Measurements from ENCODE around the gene GPR87. TPM values are rescaled to one million over a fixed set of nuclear protein-coding genes. Genes with fewer than 3 reads are reported as not detected.

Gene GPR87
- total and polyA plus RNA-seq, 2 experiments from 2014 or later: 0.22 TPM; not detected in 1

DNA sequence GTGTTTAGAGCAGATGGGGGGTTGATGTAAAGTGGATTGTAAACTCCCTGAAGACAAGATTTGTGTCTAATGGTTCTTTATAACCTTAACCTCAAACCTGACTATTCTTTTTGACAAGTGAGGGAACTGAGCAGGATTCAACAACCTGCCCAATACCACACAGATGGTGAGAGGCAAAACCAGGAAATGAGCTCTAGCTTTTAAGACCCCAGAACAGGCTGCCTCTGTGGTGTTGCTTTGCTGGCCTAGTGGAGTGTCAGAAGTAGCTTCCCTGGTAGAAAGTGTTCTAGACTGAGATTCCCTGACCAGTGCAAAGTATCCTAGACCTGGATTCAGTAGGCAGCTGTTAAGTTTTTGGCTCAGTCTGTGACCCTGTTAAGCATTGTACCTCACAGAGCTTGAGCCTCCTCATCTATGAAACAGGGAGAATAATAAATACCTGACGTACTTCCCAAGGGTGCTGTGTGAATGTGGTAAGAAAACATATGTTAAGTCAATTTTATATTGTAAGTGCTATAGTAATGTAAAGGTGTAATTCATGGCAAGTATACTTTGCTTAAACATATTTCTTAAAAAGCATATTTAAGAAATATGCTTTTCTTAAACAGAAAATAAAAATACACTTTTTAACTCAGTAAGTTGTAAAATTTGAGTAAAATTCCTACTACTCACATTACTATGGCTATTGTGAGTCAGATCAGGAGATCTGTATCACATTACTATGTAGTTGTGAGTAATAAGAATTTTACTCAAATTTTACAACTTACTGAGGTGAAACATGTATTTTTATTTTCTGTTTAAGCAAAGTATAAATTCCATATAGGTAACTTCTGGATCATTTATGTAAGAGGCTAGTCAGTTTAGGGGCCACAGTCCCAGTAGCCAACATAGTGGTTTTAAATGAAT, 8.8 kb downstream of the GPR87 start:
- DNase-seq: peak; percentile 72

DNA sequence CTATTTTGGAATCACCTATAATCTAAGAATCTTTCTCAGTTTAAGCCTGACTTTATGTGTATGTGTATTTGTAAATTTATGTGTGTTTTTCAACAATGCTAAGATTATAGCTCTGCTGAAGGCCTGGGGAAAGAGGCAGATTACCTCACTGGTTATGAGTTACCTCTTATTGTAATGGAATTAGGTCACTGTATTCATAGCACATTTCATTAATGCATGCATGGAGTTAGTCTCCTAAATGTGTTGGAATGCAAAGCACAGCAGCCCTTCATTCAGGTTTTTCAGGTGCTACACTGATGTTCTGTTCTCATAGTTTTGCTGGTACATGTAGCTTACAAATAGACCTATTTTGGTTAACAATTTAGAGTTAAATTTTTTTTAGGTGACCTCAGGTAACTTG, 9.5 kb downstream of the GPR87 start:
- no peak overlapping the region for H3K4me3 ChIP-seq
- no peak overlapping the region for H2AFZ ChIP-seq
- no peaks in the 10 kb centered on the region for H3K36me3 ChIP-seq (ENCODE audit: low read depth)
- no peak overlapping the region for H3K9ac ChIP-seq
- no peak overlapping the region for H3K4me2 ChIP-seq (ENCODE audit: unreplicated experiment)
- no peaks in the 10 kb centered on the region for H3K27me3 ChIP-seq (replicated peaks; ENCODE audit: insufficient read depth)
- no peaks in the 10 kb centered on the region for H4K20me1 ChIP-seq (ENCODE audit: insufficient read depth)
- peak; percentile 45 for DNase-seq
- H3F3A ChIP-seq (ENCODE audit: insufficient read depth): peaks cover 26% of the 10 kb centered on the region
- H3K27ac ChIP-seq: no peak overlapping the region
- H3K79me2 ChIP-seq (ENCODE audit: insufficient read depth): no peaks in the 10 kb centered on the region
- peaks cover 52% of the 10 kb centered on the region for H3K4me1 ChIP-seq (ENCODE audit: insufficient read depth)
- H3K9me3 ChIP-seq (ENCODE audit: low read depth): no peaks in the 10 kb centered on the region
- TF ChIP-seq EZH2phosphoT487 (IDR thresholded peaks at IDR 0.05; ENCODE audit: insufficient read depth, low read depth): no peak
- no peak for TF ChIP-seq EZH2 (IDR thresholded peaks at IDR 0.05; ENCODE audit: insufficient read depth, poor library complexity, severe bottlenecking)
- in situ Hi-C loops (cut with MboI): no loop called here
- no peaks in the 10 kb centered on the region for H3K9me2 ChIP-seq (ENCODE audit: insufficient read depth)

More for the DNA sequence above, 8.8 kb downstream of the GPR87 start:
- Histone ChIP-seq H3K36me3 (ENCODE audit: low read depth) (no peaks in the 10 kb centered on the region), H2AFZ (no peak overlapping the region), H3K27ac (no peak overlapping the region), H3K27me3 (replicated peaks; ENCODE audit: insufficient read depth) (no peaks in the 10 kb centered on the region), H3K9me3 (ENCODE audit: low read depth) (no peaks in the 10 kb centered on the region), H3K79me2 (ENCODE audit: insufficient read depth) (no peaks in the 10 kb centered on the region), H3K9ac (no peak overlapping the region), H3F3A (ENCODE audit: insufficient read depth) (peaks cover 26% of the 10 kb centered on the region), H3K4me1 (ENCODE audit: insufficient read depth) (peaks cover 50% of the 10 kb centered on the region), H3K9me2 (ENCODE audit: insufficient read depth) (no peaks in the 10 kb centered on the region), H3K4me3 (no peak overlapping the region), H4K20me1 (ENCODE audit: insufficient read depth) (no peaks in the 10 kb centered on the region), H3K4me2 (ENCODE audit: unreplicated experiment) (peak overlapping the region; percentile 44)
- in situ Hi-C loops (cut with MboI): no loop called here
- TF ChIP-seq EZH2 (IDR thresholded peaks at IDR 0.05; ENCODE audit: insufficient read depth, poor library complexity, severe bottlenecking) (no peak), EZH2phosphoT487 (IDR thresholded peaks at IDR 0.05; ENCODE audit: insufficient read depth, low read depth) (no peak)
- WGBS, 2 experiments (ENCODE audit: low coverage in 1 of 2, low lambda C conversion rate in 2 of 2, missing lambda C conversion rate in 2 of 2): 95 to 100% methylated on average over 1 of the region's 1 CpG

GRCh38 chr3:151306168-151306810, 10.3 kb downstream of the GPR87 start:
- Histone ChIP-seq H3K4me2 (ENCODE audit: unreplicated experiment) (peak overlapping the region; percentile 92), H3K27ac (peak overlapping the region; percentile 79), H3K79me2 (ENCODE audit: insufficient read depth) (no peaks in the 10 kb centered on the region)

DNA sequence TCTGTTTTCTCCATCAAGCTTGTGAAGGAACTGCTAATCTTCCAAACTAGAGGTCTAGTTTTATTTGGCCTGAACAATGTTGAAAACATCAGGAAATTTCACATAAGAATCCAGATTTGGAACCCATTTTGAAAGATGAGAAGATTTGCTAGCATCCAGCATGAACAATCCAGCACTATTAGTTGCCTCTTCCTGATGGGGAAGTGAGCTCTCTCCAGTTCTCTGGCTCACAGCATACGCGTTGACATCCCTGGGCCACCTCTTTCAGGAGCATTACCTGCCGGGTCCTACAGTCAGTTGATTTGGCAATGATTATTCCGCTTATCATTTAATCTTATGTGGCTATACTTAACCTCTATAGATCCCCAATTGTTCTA, 10.9 kb downstream of the GPR87 start:
- H3K36me3 ChIP-seq (ENCODE audit: low read depth): no peaks in the 10 kb centered on the region
- H3K9me2 ChIP-seq (ENCODE audit: insufficient read depth): no peaks in the 10 kb centered on the region
- no peaks in the 10 kb centered on the region for H3K79me2 ChIP-seq (ENCODE audit: insufficient read depth)
- peaks cover 32% of the 10 kb centered on the region for H3F3A ChIP-seq (ENCODE audit: insufficient read depth)
- H3K4me2 ChIP-seq (ENCODE audit: unreplicated experiment): peak overlapping the region; percentile 92
- H3K4me3 ChIP-seq: peak overlapping the region; percentile 67
- H3K4me1 ChIP-seq (ENCODE audit: insufficient read depth): peaks cover 63% of the 10 kb centered on the region
- peak overlapping the region; percentile 79 for H3K27ac ChIP-seq
- WGBS, 2 experiments (ENCODE audit: low coverage in 1 of 2, low lambda C conversion rate in 2 of 2, missing lambda C conversion rate in 2 of 2): 88 to 89% methylated on average over 4 of the region's 4 CpGs
- peak; percentile 69 for DNase-seq
- no peaks in the 10 kb centered on the region for H4K20me1 ChIP-seq (ENCODE audit: insufficient read depth)
- H3K27me3 ChIP-seq (replicated peaks; ENCODE audit: insufficient read depth): no peaks in the 10 kb centered on the region
- peak overlapping the region; percentile 42 for H3K9ac ChIP-seq
- in situ Hi-C loops (cut with MboI): no loop called here
- TF ChIP-seq EZH2phosphoT487 (IDR thresholded peaks at IDR 0.05; ENCODE audit: insufficient read depth, low read depth) (no peak), EZH2 (IDR thresholded peaks at IDR 0.05; ENCODE audit: insufficient read depth, poor library complexity, severe bottlenecking) (no peak)
- no peaks in the 10 kb centered on the region for H3K9me3 ChIP-seq (ENCODE audit: low read depth)
- H2AFZ ChIP-seq: peak overlapping the region; percentile 56

More at GRCh38 chr3:151306168-151306810, 10.3 kb downstream of the GPR87 start:
- no peak for TF ChIP-seq EZH2 (IDR thresholded peaks at IDR 0.05; ENCODE audit: insufficient read depth, poor library complexity, severe bottlenecking)
- TF ChIP-seq EZH2phosphoT487 (IDR thresholded peaks at IDR 0.05; ENCODE audit: insufficient read depth, low read depth): no peak
- Histone ChIP-seq H3K9me2 (ENCODE audit: insufficient read depth) (no peaks in the 10 kb centered on the region), H3K9me3 (ENCODE audit: low read depth) (no peaks in the 10 kb centered on the region), H3K9ac (0 out of 2 replicates have a peak overlapping the region, but pooled peaks have one; percentile 42), H3K4me1 (ENCODE audit: insufficient read depth) (peaks cover 58% of the 10 kb centered on the region), H3K4me3 (peak overlapping the region; percentile 67), H3K27me3 (replicated peaks; ENCODE audit: insufficient read depth) (no peaks in the 10 kb centered on the region), H3K36me3 (ENCODE audit: low read depth) (no peaks in the 10 kb centered on the region), H2AFZ (no peak overlapping the region), H3F3A (ENCODE audit: insufficient read depth) (peaks cover 30% of the 10 kb centered on the region), H4K20me1 (ENCODE audit: insufficient read depth) (no peaks in the 10 kb centered on the region)
- WGBS, 2 experiments (ENCODE audit: low coverage in 1 of 2, low lambda C conversion rate in 2 of 2, missing lambda C conversion rate in 2 of 2): 95 to 99% methylated on average over 6 of the region's 6 CpGs
- no peak for DNase-seq
- in situ Hi-C loops (cut with MboI): no loop called here
